Epithelial cell of esophagus (primary cell): ENCODE results near the gene KCNQ2.
A peak's percentile ranks its signal among the peaks of the same experiment; 100 is the strongest.

ENCODE experiments used
- DNase-seq: peaks from one replicate; pipeline ENCODE4 v3.0.0; 2010; ENCODE audit warnings: low read depth
- H3K4me3 ChIP-seq: 2 replicates; pipeline ENCODE4 v1.5.1; 2011; ENCODE audit warnings: mild to moderate bottlenecking, low read length, control low read depth
- CTCF ChIP-seq: IDR thresholded peaks from 2 replicates; pipeline ENCODE4 v1.5.1; 2011; ENCODE audit warnings: low read depth, mild to moderate bottlenecking, low read length, control low read depth, inconsistent platforms; ENCODE audit not compliant: insufficient read depth; ENCODE audit errors: missing control alignments

The KCNQ2 gene

GRCh38 chr20:63457737-63458136, 14.7 kb downstream of the KCNQ2 start:
- H3K4me3 ChIP-seq: no peak overlapping the region
- no peak for TF ChIP-seq CTCF
- DNase-seq: peak; percentile 14

- no peak for TF ChIP-seq CTCF
- no peak for DNase-seq
Observed at GRCh38 chr20:63456429-63457284, 15.8 kb downstream of the KCNQ2 start.

GRCh38 chr20:63455568-63455859, 16.9 kb downstream of the KCNQ2 start:
- no peak for TF ChIP-seq CTCF
- no peak overlapping the region for H3K4me3 ChIP-seq
- DNase-seq: no peak

More at GRCh38 chr20:63456429-63457284, 15.8 kb downstream of the KCNQ2 start:
- H3K4me3 ChIP-seq: no peak overlapping the region

GRCh38 chr20:63454731-63455567, 17.5 kb downstream of the KCNQ2 start:
- no peak for TF ChIP-seq CTCF
- DNase-seq: no peak
- no peak overlapping the region for H3K4me3 ChIP-seq

GRCh38 chr20:63452821-63453523, 19.5 kb downstream of the KCNQ2 start:
- DNase-seq: no peak
- no peak for TF ChIP-seq CTCF
- no peak overlapping the region for H3K4me3 ChIP-seq

- no peak overlapping the region for H3K4me3 ChIP-seq
- no peak for TF ChIP-seq CTCF
- DNase-seq: no peak
Observed at GRCh38 chr20:63452341-63452740, 20.1 kb downstream of the KCNQ2 start.
